Stomach (tissue), 9 donors: ENCODE data around the gene DFFA. TPM values are rescaled to one million over a fixed set of nuclear protein-coding genes. Genes with fewer than 3 reads are reported as not detected.

ENCODE experiments used
- DNase-seq, 2 donors: peaks; one replicate each; pipeline versions ENCODE4 v3.0.0 to v3.0.0-alpha.2; 2013 to 2019
- H3K27ac ChIP-seq, 5 donors: fragments of 200-600 bp in 4 of 5; sonication (generic) in 4 of 5; one replicate each; pipeline ENCODE4 v1.5.1; 2013 to 2019; ENCODE audit warnings: mild to moderate bottlenecking in 1 of 5, moderate library complexity in 1 of 5
- H3K27me3 ChIP-seq, 3 donors: fragments of 200-600 bp; sonication (generic); one replicate each; pipeline ENCODE4 v1.5.1; 2017 to 2019; ENCODE audit warnings: mixed run types in 1 of 3
- H3K36me3 ChIP-seq, 4 donors: fragments of 200-600 bp; sonication (generic); 1 replicate in 3 of 4; 2 replicates in 1 of 4; pipeline ENCODE4 v1.5.1; 2016 to 2019
- H3K4me1 ChIP-seq, 4 donors: fragments of 200-600 bp; sonication (generic); one replicate each; pipeline ENCODE4 v1.5.1; 2016 to 2019
- H3K4me3 ChIP-seq, 4 donors: fragments of 200-600 bp; sonication (generic) in 3 of 4; one replicate each; pipeline ENCODE4 v1.5.1; 2016 to 2019; ENCODE audit warnings: mild to moderate bottlenecking in 1 of 4
- H3K9me3 ChIP-seq, 4 donors: fragments of 200-600 bp; sonication (generic); one replicate each; pipeline ENCODE4 v1.5.1; 2016 to 2019
- CTCF ChIP-seq, 7 experiments: fragments of 450-650 bp in 4 of 7; fragments of 200-600 bp in 3 of 7; sonication (generic) in 3 of 7; IDR thresholded peaks; one replicate each; pipeline ENCODE4 v1.5.1; 2016 to 2019; ENCODE audit warnings: antibody characterized with exemption in 7 of 7, control low read depth in 2 of 7, mild to moderate bottlenecking in 1 of 7
- EP300 ChIP-seq: sonication (generic); formaldehyde crosslinking; IDR thresholded peaks from one replicate; pipeline ENCODE4 v1.6.1; 2017; ENCODE audit warnings: antibody characterized with exemption
- POLR2A ChIP-seq, 4 donors: fragments of 450-650 bp; IDR thresholded peaks; one replicate each; pipeline ENCODE4 v1.6.1; 2016; ENCODE audit warnings: antibody characterized with exemption in 4 of 4, control low read depth in 2 of 4, mild to moderate bottlenecking in 1 of 4, moderate library complexity in 1 of 4
- POLR2AphosphoS5 ChIP-seq, 3 donors: sonication (generic); formaldehyde crosslinking; IDR thresholded peaks; one replicate each; pipeline ENCODE4 v1.6.1; 2016; ENCODE audit warnings: antibody characterized with exemption in 3 of 3
- WGBS, 5 donors: extraction: QIAGEN DNeasy Blood & Tissue Kit in 3 of 5; methylation state at CpG; one replicate each; pipeline versions ENCODE4 v1.1.5 to v1.1.7; 2013 to 2018; 5-methylcytosine and 5-hydroxymethylcytosine counted together
- intact Hi-C: fragments of 100-400 bp; cut with DNase I; formaldehyde crosslinking; loops from one replicate; pipeline ENCODE4 v1.15.1; 2023; ENCODE audit warnings: low total_unique reads
- polyA plus RNA-seq, 3 donors: library from polyadenylated mRNA; stranded (reverse); fragments of 200-250 nt; gene quantifications; one replicate each; pipeline ENCODE4 v1.2.3, GENCODE V29; 2013
- total RNA-seq, 5 donors: library from RNA; depleted of rRNA; stranded (reverse); fragments of >200 nt; gene quantifications; one replicate each; pipeline versions ENCODE4 v1.1.0 to v1.2.3, GENCODE V29; 2014 to 2016
- donor health status: healthy with polysubstance abuse.
- donor health status: Bipolar disorder and iron deficiency.
- donor health status: healthy.

The DFFA gene
- total and polyA plus RNA-seq, 8 donors: 10.7 to 22.2 (median 13.0) TPM

DNA sequence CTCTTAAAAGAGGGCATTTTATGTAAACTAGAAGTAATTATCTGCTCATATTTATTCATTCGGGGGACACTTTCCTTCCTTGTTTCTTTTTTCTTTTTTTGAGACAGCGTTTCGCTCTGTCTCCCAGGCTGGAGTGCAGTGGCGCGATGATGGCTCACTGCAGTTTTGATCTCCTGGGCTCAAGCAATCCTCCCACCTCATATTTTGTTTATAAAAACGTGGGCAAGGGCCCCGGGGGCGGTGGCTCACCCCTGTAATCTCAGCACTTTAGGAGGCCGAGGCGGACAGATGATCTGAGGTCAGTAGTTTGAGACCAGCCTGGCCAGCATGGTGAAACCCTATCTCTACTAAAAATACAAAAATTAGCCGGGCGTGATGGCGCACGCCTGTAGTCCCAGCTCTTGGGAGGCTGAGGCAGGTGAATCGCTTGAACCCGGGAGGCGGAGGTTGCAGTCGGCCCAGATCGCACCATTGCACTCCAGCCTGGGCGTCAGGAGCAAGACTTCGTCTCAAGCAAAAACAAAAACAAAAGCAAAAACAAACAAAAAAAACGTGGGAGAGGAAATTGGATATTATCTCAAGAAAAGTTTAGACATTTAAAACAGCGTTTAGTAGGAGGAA is 926 bp upstream of the DFFA start:
- peak overlapping the region in 3 of 4 donors; percentile 74 to 93 (median 86) for H3K4me3 ChIP-seq
- TF ChIP-seq POLR2AphosphoS5 (IDR thresholded peaks at IDR 0.05): no peak
- no peak for TF ChIP-seq EP300
- no peak for TF ChIP-seq CTCF (IDR thresholded peaks at IDR 0.05)
- TF ChIP-seq POLR2A (IDR thresholded peaks at IDR 0.05): no peak
- H3K27me3 ChIP-seq: no peaks in the 10 kb centered on the region
- peaks cover 22 to 58% (median 47%) of the 10 kb centered on the region in 4 donors for H3K4me1 ChIP-seq
- H3K27ac ChIP-seq: peak overlapping the region in 3 of 5 donors; percentile 82 to 86 (median 83)
- peaks cover 8 to 13% (median 12%) of the 10 kb centered on the region in 4 donors for H3K36me3 ChIP-seq
- H3K9me3 ChIP-seq: no peaks in the 10 kb centered on the region
- intact Hi-C loops: no loop called here
- no peak for DNase-seq
- 82 to 90% (median 86%) methylated on average over 23 of the region's 23 CpGs for WGBS, 5 donors

- WGBS, 5 donors: 6 to 13% (median 10%) methylated on average over 21 to 23 of the region's 23 CpGs
- H3K9me3 ChIP-seq: no peaks in the 10 kb centered on the region
- TF ChIP-seq CTCF (IDR thresholded peaks at IDR 0.05): no peak
- no peak for TF ChIP-seq POLR2AphosphoS5 (IDR thresholded peaks at IDR 0.05)
- TF ChIP-seq EP300: no peak
- no peak for TF ChIP-seq POLR2A (IDR thresholded peaks at IDR 0.05)
- H3K4me1 ChIP-seq: peaks cover 22 to 47% (median 39%) of the 10 kb centered on the region in 4 donors
- no peak for DNase-seq
- H3K36me3 ChIP-seq: peaks cover 12 to 30% (median 28%) of the 10 kb centered on the region in 4 donors
- intact Hi-C loops: no loop called here
- peak overlapping the region; percentile 82 to 86 (median 83) for H3K27ac ChIP-seq
- peak overlapping the region; percentile 74 to 93 (median 85) for H3K4me3 ChIP-seq
- H3K27me3 ChIP-seq: no peaks in the 10 kb centered on the region
Measured at GRCh38 chr1:10471411-10472219, 714 bp downstream of the DFFA start.

DNA sequence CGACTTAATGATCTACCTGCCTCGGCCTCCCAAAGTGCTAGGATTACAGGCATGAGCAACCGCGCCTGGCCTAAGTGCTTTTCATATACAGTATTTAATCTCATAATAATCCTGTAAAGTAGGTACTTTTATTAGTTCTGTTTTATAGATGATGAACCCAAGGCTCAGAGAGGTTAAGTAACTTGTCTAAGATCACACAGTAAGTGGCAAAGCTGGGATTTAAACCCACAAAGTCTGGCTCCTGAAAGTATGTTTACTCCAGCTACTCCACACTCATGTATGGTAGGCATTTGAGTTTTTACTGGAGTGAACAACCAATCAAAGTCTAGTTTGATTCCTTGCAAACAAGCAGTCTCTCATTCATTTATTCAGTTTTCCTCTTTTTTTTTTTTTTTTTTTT is 2.3 kb downstream of the DFFA start:
- peaks cover 10 to 33% (median 24%) of the 10 kb centered on the region in 4 donors for H3K4me1 ChIP-seq
- H3K27ac ChIP-seq: no peak overlapping the region
- TF ChIP-seq POLR2AphosphoS5 (IDR thresholded peaks at IDR 0.05) (no peak), POLR2A (IDR thresholded peaks at IDR 0.05) (no peak), CTCF (IDR thresholded peaks at IDR 0.05) (no peak), EP300 (no peak)
- DNase-seq: no peak
- intact Hi-C loops: no loop called here
- no peaks in the 10 kb centered on the region for H3K9me3 ChIP-seq
- H3K36me3 ChIP-seq: peaks cover 27 to 46% (median 44%) of the 10 kb centered on the region in 4 donors
- WGBS, 5 donors: 95 to 99% (median 97%) methylated on average over 4 of the region's 4 CpGs
- no peak overlapping the region for H3K4me3 ChIP-seq
- H3K27me3 ChIP-seq: no peaks in the 10 kb centered on the region

DNA sequence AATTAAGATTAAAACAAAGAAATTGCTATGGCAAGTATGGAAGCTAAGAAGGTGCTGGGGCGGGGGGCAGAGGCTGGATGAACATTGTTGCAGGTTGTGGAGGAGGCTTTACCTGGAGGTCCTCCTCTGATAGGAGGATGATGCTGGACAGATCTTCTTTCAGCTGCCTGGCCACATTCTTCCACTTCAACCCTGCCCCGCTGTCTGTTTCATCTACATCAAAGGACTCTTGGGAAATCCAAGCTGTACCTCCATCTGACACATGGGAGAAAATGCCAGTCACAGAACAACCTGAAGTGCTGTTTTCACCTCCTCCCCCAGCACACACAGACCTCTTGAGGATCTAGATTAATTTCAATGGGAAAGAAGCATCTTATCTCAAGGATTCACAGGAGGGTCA is 5.3 kb downstream of the DFFA start:
- WGBS, 5 donors: 89 to 98% (median 98%) methylated on average over 2 of the region's 2 CpGs
- DNase-seq: no peak
- H3K36me3 ChIP-seq: peaks cover 55 to 75% (median 74%) of the 10 kb centered on the region in 4 donors
- H3K27ac ChIP-seq: no peak overlapping the region
- no peaks in the 10 kb centered on the region for H3K9me3 ChIP-seq
- intact Hi-C loops: no loop called here
- no peaks in the 10 kb centered on the region for H3K27me3 ChIP-seq
- peaks cover 10 to 15% (median 13%) of the 10 kb centered on the region in 4 donors for H3K4me1 ChIP-seq
- no peak overlapping the region for H3K4me3 ChIP-seq
- TF ChIP-seq EP300 (no peak), POLR2A (IDR thresholded peaks at IDR 0.05) (no peak), CTCF (IDR thresholded peaks at IDR 0.05) (no peak), POLR2AphosphoS5 (IDR thresholded peaks at IDR 0.05) (no peak)
